Measurements from ENCODE around the gene MICU2.

DNA sequence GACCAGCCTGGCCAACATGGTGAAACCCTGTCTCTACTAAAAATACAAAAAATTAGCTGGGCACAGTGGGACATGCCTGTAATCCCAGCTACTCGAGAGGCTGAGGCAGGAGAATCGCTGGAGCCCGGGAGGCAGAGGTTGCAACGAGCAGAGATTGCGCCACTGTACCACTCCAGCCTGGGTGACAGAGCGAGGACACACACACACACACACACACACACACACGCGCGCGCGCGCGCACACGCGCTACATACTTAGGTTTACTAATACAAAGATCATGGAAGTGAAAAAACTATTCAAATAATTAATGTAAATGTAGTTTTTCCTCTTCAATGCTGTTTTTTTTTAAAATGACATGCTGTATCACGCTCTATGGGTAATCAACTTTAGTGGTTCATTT, 86.4 kb downstream of the MICU2 start:
- TF ChIP-seq, protein P1, sequence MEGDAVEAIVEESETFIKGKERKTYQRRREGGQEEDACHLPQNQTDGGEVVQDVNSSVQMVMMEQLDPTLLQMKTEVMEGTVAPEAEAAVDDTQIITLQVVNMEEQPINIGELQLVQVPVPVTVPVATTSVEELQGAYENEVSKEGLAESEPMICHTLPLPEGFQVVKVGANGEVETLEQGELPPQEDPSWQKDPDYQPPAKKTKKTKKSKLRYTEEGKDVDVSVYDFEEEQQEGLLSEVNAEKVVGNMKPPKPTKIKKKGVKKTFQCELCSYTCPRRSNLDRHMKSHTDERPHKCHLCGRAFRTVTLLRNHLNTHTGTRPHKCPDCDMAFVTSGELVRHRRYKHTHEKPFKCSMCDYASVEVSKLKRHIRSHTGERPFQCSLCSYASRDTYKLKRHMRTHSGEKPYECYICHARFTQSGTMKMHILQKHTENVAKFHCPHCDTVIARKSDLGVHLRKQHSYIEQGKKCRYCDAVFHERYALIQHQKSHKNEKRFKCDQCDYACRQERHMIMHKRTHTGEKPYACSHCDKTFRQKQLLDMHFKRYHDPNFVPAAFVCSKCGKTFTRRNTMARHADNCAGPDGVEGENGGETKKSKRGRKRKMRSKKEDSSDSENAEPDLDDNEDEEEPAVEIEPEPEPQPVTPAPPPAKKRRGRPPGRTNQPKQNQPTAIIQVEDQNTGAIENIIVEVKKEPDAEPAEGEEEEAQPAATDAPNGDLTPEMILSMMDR (conservative IDR thresholded peaks at IDR 0.05 in 1 of 2, IDR thresholded peaks at IDR 0.05 in 1 of 2; ENCODE audit: low read depth in 1 of 2, low read length in 2 of 2), result no peak
- no peak for TF ChIP-seq EZH2 (IDR thresholded peaks at IDR 0.05; ENCODE audit: low read length, missing control alignments)

All from fibroblast of lung (primary cell).